ENCODE measurements around the gene OLFML2A. TPM values are rescaled to one million over a fixed set of nuclear protein-coding genes. Genes with fewer than 3 reads are reported as not detected.
A peak's percentile ranks its signal among the peaks of the same experiment; 100 is the strongest.

The OLFML2A gene
- total RNA-seq, 1 experiment from 2014 or later: 5.8 TPM

GRCh38 chr9:124768334-124768733 is 8.6 kb upstream of the OLFML2A start:
- Mint-ChIP-seq H3K4me1 (peaks cover 61 to 68% of the 10 kb centered on the region in 2 experiments), H3K27me3 (ENCODE audit: low read depth) (peaks cover 30% of the 10 kb centered on the region), H3K4me3 (peak overlapping the region; percentile 85 to 99), H3K36me3 (ENCODE audit: insufficient read depth in 1 of 3, low read depth in 3 of 3) (no peaks in the 10 kb centered on the region), H3K27ac (no peak overlapping the region), H3K9me3 (no peaks in the 10 kb centered on the region)
- Histone ChIP-seq H4K91ac (ENCODE audit: insufficient read length, low read depth, low read length) (no peak overlapping the region), H2BK20ac (ENCODE audit: low read depth, low read length, poor library complexity, severe bottlenecking) (no peak overlapping the region), H3T11ph (ENCODE audit: low read length) (no peak overlapping the region), H3K4ac (ENCODE audit: low read depth, low read length) (no peak overlapping the region), H2BK15ac (ENCODE audit: low read depth, low read length) (no peak overlapping the region), H3K4me2 (ENCODE audit: insufficient read depth, insufficient read length, low read length) (peak overlapping the region; percentile 18), H4K8ac (replicated peaks; ENCODE audit: insufficient read length, low read depth, low read length) (no peak overlapping the region), H2AK5ac (ENCODE audit: insufficient read length, low read length) (no peak overlapping the region), H3K23me2 (ENCODE audit: insufficient read length, low read depth, low read length, poor library complexity, severe bottlenecking) (peaks cover 12% of the 10 kb centered on the region), H3K27ac (ENCODE audit: insufficient read length, low read depth, low read length) (no peak overlapping the region), H3K79me1 (ENCODE audit: insufficient read depth, low read depth, low read length, poor library complexity, severe bottlenecking) (no peaks in the 10 kb centered on the region), H2AFZ (ENCODE audit: low read length) (no peak overlapping the region), H4K20me1 (ENCODE audit: control insufficient read depth, insufficient read depth, insufficient read length) (no peaks in the 10 kb centered on the region), H3K27me3 (ENCODE audit: insufficient read depth, low read length) (no peaks in the 10 kb centered on the region), H3K23ac (ENCODE audit: insufficient read length, low read depth, low read length) (no peak overlapping the region), H2BK120ac (ENCODE audit: low read depth, low read length, poor library complexity, severe bottlenecking) (no peak overlapping the region), H3K4me1 (ENCODE audit: insufficient read depth, low read length) (peaks cover 3% of the 10 kb centered on the region; the same call in 1 of the 2 replicates), H3K18ac (ENCODE audit: insufficient read length, low read depth, low read length) (no peak overlapping the region), H2BK5ac (ENCODE audit: insufficient read length, low read length) (no peak overlapping the region), H3K14ac (ENCODE audit: insufficient read depth, low read length) (no peak overlapping the region), H3K9me3 (ENCODE audit: control insufficient read depth, low read depth, low read length) (no peaks in the 10 kb centered on the region), H2BK12ac (ENCODE audit: insufficient read length, low read depth, low read length) (no peak overlapping the region), H3K56ac (ENCODE audit: insufficient read length, low read depth, low read length) (no peak overlapping the region), H3K79me2 (ENCODE audit: insufficient read depth, low read length) (peaks cover 14% of the 10 kb centered on the region; the same call in 1 of the 2 replicates), H4K5ac (ENCODE audit: insufficient read length, low read depth, low read length) (no peak overlapping the region), H3K9ac (ENCODE audit: extremely low read depth, insufficient read length, low read length) (no peak overlapping the region)
- no peak for DNase-seq
- WGBS (ENCODE audit: extremely low coverage, insufficient read length, low lambda C conversion rate): no CpG with 5 or more reads among the region's 3 CpGs
- TF ChIP-seq CTCF (conservative IDR thresholded peaks at IDR 0.05): no peak
